Stimulated activated CD4-positive, alpha-beta T cell treated with anti-CD3 and anti-CD28 coated beads, Interleukin-15, amount 100 ng/mL, for 48 hours (primary cell): ENCODE results near the gene NEDD8.
"Not testable (repeated sequence)": the region's sequence is repeated elsewhere in the genome, so short reads cannot be mapped to it uniquely, and the experiment has no call there.

ENCODE experiments used
- DNase-seq, 2 donors: peaks; one replicate each; pipeline ENCODE4 v3.0.0-alpha.2; 2020; ENCODE audit warnings: low read depth in 2 of 2

Gene NEDD8

DNA sequence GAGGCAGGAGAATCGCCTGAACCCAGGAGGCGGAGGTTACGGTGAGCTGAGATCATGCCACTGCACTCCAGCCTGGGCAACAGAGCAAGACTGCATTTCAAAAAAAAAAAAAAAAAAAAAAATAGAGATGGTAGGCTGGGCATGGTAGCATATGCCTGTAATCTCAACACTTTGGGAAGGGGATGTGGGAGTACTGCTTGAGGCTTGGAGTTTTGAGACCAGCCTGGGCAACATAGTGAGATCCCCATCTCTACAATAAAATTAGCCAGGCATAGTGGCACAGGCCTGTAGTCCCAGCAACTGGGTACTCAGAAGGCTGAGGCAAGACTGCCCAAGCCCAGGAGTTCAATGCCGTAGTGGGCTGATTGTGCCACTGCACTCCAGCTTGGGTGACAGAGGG is 9.2 kb downstream of the NEDD8 start:
- not testable (repeated sequence) for DNase-seq

DNA sequence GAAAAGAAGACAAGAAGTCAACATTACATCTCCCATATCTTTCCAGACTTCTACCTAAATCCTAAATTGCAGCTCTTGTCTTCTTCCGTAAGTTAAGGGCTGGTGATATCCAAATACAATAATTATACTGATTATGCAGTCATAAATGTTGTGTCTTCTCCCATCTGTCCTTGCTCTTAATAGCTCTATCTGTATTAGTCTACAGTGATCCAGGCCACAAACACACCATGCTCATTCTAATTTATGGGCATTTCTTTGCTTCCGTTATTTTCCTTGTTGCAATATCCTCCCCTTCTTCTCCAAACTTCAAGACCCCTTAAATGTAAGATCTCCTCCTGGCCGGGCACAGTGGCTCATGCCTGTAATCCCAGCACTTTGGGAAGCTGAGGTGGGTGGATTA is 12.6 kb downstream of the NEDD8 start:
- no peak for DNase-seq

DNA sequence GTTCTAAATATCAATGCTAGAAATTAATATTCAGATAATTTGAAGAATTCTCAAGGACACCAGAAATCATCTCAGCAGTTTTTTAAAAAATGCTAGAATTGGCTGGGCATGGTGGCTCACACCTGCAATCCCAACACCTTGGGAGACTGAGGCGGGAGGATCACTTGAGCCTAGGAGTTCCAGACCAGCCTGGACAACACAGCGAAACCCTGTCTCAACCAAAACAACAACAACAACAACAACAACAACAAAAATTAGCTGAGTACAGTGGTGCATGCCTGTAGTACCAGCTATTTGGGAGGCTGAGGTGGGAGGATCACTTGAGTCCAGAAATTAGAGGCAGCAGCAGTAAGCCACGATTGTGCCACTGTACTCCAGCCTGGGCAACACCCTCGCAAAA is 13.1 kb downstream of the NEDD8 start:
- DNase-seq, result no peak

DNA sequence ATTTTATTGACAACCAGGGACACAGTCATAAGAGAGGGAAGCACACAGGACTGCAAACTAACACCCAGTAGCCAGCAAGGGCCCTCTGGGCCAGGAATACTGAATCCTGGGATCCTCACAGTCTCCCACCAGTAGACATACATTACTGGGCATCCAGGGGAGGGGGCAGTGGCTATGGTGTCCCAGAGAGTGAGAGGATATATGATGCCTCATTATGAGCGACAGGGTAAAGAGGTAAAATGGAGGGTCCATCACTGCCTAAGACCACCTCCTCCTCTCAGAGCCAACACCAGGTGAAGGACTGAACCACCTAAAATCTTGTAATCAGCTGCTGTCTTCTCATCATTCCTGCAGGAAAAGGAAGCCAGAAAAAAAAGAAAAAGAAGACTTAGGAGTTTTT is 15.3 kb downstream of the NEDD8 start:
- not testable (repeated sequence) for DNase-seq

DNA sequence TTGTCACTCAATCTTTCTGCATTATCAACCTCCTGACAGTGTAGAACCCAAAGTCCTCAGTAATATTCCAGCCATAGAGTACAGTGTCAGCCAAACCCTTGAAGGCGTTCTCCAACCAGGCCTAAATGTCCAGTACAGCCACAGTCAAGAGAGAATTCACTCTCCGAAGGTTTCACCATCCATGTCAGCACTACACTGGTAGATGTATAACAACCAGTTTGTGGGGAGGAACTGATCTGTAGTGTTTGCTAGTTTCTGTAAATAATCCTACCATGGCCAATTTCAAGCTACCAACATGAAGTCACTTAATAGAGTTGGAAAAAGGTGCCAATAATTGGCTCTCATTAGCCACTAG is 15.8 kb downstream of the NEDD8 start:
- DNase-seq, result no peak

DNA sequence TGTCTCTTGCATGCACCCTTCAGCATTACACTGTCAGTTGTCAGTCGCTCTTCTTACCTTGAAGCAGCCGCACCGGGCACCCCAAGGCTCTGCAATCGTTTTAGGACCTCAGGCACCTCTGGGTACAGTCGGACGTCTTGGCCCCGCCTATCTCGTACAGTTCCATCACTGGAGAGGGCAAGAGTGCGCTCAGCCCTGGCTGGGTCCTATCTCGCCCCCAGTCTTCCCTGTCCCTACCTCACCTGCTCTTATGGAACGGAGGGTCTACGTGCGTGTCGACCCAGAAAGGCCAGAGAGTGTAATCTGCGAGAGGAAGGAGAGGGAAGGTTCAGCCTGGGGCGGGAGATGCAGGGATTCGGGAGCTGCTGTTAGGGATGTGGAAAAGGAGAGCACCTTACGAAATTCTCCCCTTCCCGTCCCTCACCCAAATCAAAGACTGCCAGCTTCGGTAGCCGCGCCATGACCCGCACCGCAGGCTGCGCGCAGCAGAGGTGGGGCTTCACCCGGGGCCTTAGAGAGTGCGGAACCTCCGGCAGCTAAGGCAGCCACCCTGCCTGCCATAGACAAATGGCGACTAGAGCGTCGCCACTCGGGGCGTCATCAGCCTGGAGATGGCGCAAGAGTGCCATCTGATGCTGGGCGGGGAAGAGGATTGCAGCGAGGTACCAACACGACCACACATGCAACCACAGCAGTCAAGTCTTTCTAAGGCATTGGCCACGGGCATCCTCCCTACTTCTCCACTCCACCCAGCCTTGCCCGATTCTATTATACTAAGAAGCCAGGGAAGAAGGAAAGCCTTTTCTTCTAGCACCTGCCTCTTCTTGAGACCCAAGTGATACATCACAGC is 16.4 kb downstream of the NEDD8 start, which contains the start of gene MDP1:
TSS of gene MDP1 (minus strand) at position 572 of the 850 bp plus-strand sequence. CDS start at position 461, 111 bp downstream.
- DNase-seq, result peak; percentile 71 to 77

DNA sequence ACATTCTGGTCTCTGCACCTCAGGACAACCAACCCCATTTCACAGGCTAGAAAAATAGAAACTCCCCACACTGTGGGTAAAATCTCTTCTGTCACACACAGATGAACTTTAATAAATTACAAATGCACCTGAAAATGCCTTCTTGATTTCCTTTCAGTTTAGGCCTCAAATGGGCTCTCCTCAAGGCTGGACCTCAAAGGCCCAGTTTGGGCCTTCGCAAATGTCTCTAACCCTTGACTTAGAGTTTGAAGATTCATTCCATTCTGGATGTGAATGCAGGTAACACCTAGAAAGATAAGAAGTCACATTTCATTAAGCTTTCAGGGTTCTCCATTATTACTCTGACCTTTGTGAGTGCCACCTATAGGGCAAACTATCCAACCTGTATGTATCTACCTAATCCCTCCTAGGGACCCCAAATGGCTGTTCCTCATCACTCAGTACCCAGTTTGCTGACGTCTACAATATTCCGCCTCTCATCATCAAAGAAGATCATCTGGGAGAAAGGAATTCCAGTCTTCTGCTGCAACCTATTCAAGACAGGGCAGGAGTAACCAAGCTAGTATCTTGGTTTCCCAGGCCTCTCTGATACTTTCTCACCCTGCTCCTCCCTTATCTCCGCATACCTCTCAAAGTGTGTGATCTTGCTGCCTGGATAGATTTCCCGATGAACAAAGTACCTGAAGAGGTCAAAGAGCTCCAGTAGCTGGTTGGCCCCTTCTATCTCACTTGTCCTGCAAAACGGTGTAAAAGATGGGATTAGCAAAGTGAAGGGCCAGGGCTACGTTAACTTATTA is 18.1 kb downstream of the NEDD8 start:
- DNase-seq, result no peak

DNA sequence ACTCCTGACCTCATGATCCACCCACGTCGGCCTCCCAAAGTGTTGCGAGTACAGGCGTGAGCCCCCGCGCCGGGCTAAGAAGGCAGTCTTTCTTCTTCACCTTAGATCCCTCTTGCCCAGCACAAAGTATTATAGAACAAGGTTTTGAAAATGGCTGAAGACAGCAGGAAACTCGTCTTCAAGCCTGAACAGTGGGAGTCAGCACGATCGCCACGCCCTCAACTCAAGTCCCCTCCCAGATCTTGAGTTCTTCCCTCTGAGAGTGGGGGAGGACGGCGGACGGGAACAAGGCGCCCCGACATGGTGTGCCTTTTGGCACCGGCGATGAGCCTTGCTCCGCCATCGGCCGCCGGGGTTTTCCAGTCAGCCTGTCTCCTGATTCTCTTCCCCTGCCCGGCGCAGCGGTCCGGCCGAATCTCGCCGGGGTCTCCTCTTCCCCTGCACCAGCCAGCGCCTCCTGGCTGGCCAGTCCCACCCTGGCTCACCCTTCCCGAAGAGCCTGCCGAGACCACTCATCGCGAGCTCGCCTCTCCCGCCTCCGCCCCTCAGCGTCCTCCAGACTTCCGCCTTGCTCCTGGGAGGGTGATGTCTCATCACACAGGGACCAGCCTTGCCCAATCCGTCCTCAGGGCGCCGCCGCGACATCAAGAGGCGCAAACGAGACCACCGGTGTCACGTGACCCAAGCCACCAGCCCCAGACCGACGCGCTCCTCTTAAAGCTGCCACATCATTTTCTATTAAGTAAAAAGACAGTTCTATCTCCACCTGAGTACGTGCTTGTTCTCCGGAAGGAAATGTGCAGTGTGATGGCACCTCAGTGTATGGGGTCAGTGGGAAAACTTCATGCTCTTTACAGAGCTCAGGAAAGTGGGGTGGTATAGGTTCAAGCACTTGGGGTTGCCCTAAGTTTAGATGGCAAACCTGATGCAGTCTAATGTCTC is 19.0 kb downstream of the NEDD8 start, which contains the start of gene CHMP4A:
TSS of gene CHMP4A (minus strand) at position 565 of the 942 bp plus-strand sequence. CDS start at position 516, 49 bp downstream.
- peak; percentile 96 for DNase-seq

DNA sequence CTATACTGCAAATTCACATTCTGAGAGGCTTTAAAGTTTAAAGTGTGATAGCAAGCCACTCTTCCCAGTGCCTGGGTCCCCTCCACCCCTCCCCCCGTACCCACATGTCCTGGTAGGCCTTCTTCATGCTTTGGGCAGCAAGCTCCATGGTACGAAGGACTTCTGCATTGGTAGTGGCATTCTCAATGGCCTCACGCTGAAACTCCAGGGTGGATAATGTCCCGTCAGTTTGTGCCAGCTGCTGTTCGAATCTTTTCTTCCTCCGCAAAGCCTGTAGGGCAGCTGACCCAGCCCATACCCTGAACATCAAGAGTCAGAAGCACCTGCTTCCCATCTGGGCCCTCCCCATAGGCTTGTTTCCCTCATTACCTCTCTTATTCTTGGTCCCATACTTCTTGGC is 20.9 kb downstream of the NEDD8 start:
- DNase-seq, result no peak

DNA sequence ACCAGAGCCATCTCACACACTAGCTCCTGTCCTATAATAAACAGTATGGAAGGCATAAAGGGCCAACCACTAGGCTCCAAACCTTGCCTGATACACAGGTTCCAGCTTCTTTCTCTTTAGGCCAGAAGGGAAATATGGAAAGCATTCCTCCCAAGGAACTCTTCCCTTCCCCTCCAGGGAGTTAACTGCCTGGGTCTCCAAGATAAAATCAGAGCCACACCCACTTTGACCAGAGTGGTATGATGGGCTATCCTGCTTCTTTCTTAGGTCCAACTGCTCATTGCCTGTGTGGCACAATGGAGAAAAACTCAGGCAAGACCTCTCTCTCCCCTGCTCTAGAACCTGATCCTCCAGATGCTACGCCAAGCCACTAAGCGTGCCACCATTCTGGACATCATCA is 24.5 kb downstream of the NEDD8 start:
- no peak for DNase-seq

DNA sequence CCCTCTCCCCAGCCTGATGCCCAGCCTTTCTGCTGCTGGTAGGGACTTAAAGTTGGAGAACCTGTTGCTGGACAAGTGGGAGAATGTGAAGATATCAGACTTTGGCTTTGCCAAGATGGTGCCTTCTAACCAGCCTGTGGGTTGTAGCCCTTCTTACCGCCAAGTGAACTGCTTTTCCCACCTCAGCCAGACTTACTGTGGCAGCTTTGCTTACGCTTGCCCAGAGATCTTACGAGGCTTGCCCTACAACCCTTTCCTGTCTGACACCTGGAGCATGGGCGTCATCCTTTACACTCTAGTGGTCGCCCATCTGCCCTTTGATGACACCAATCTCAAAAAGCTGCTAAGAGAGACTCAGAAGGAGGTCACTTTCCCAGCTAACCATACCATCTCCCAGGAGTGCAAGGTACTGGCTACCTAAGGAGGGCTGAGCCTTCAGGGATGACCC is 25.0 kb downstream of the NEDD8 start:
- DNase-seq, result no peak

DNA sequence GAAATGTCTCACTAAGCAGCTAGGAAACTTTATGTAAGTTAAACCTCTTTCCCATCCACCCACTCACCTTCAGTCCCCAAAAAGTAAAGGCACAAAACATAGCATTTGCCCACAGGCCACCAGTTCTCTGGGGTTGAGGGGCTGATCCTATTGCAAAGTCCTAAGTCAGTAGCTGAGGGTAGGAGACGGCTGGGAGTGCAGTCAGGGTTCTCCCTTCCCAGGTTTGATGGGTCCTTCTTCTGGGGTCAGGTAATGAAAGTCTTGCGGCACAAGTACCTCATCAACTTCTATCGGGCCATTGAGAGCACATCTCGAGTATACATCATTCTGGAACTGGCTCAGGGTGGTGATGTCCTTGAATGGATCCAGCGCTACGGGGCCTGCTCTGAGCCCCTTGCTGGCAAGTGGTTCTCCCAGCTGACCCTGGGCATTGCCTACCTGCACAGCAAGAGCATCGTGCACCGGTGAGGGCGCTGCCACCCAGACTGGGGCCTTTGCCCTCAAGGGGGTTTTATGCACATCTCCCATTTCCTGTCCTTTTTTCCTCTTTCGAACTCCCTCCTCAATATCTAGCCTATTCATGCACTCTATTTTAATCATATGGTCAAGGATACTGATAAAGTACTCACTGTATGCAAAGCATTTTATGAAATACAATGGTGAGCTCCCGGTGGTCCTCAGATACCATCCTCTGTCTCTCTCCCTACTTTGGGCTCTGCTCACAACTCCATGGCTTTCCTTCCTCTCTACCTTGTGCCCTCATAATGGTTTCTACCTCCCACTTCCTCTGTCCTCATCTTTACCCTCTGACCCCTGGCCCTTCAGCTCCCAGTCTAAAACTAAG is 25.7 kb downstream of the NEDD8 start:
- no peak for DNase-seq

DNA sequence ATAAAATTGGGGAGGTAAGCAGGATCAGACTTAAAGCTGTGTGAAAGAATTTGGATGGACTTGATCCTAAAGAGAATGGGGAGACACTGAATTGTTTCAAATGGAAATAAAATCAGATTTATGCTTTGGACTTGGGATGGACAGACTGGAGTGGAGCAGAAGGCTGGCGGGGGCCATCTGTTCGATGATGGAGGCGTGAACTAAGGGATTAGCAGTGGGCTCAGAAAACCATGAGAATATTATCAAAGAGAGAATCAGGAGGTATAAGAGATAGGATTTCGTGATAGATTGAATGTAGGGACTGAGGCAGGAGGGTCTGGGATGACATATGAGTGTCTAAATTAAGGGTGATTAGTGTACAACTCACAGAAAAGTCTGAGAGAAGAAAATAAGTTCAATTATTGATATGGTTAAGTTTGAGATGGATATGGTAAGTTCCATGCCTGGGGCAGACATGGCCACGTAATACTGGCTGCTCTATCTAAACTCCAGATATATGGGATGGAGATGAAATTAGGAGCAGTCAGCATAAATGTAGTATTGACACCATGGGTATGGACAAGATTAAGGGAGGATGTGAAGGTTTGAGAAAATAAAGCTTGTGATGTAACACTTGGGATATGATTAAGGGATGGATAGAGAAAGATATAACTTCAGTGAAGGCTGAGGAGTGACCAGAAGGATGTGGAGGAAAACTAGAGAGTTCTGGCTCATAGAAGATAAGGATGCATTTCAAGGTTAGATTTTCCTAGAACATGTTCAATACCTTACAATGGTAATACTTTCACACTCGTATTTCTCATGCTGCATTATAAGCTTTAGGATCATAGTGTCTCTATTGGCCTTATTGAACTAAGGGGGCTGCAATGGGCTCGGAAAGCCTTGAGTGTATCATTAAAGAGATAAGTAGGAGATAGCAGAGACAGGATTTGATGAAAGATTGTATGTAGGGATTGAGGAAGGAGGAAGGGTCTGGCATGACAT is 27.7 kb downstream of the NEDD8 start:
- no peak for DNase-seq

DNA sequence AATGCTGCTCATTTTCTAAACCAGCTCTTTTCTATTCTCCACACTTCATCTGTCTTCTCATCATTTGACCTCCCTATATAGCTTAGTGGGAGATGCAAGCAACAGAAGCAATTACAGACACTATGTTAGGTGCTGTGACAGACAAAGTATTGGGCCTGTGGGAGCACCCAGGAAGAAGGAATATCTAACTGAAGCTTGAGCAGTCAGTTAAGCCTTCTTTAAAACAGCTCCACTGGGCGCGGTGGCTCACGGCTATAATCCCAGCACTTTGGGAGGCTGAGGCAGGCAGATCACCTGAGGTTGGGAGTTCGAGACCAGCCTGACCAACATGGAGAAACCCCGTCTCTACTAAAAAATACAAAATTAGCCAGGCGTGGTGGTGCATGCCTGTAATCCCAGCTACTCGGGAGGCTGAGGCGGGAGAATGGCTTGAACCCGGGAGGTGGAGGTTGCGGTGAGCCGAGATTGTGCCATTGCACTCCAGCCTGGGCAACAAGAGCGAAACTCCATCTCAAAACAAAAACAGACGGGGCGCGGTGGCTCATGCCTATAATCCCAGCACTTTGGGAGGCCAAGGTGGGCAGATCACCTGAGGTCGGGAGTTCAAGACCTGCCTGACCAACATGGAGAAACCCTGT is 28.8 kb downstream of the NEDD8 start:
- DNase-seq, result not testable (repeated sequence)

DNA sequence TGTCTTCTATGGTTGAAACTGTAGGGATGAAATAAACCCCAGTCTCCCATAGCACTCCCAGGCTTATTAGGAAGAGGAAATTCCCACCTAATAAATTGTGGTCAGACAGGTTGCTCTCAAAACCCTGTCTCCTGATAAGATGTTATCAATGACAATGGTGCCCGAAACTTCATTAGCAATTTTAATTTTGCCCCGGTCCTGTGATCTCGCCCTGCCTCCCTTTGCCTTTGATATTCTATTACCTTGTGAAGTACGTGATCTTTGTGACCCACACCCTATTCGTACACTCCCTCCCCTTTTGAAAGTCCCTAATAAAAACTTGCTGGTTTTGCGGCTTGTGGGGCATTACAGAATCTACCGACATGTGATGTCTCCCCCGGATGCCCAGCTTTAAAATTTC is 29.6 kb downstream of the NEDD8 start:
- DNase-seq, result not testable (repeated sequence)

DNA sequence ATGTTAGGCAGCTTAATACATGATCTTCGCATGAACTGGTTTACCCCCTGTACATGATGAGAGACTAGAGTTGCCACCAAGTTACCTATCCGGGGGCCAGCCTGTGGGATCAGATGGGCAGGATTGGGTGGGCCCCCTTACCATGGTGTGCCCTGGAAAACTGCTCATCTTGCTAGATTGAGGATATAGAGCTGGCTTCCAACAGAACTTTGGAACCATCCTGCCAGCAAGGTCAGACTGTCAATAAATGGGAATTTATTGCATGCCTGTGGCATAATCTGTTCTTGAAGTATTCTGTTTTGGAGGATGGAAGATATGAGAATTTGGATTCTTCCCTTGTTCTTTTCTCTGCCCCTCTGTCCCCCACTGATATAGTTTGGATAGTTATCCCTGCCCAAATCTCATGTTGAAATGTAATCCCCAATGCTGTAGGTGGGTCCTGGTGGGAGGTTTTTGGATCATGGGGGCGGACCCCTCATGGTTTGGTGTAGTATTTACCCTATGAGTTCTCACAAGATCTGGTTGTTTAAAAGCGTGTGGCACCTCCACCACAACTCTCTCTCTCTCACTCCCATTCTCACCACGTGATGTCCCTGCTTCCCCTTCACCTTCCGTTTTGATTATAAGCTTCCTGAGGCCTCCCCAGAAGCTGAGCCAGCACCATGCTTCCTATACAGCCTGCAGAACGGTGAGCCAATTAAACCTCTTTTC is 33.2 kb downstream of the NEDD8 start:
- DNase-seq, result no peak

DNA sequence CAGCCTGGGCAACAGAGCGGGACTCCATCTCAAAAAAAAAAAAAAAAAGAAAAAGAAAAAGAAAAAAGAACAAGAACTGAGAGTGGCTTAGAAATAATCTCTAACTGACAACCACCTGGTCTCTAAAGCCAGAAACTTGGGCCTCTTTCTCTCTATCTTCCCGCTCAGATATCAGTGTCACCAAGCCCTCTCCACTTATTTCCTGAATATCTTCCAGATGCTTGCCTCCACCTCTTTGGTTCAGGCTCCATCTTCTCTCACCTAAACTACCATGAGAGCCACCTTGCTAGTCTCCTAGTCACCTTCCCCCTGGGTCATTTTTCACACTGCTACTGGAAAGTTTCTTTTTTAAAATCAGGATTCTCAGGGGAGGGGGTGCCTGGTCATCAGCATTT is 35.1 kb downstream of the NEDD8 start:
- no peak for DNase-seq
